Caki2 (cell line): ENCODE measurements around the gene VANGL2. TPM values are rescaled to one million over a fixed set of nuclear protein-coding genes. Genes with fewer than 3 reads are reported as not detected.

Source experiments
- DNase-seq: peaks from one replicate; pipeline ENCODE4 v3.0.0-alpha.2; 2015; ENCODE audit warnings: low read depth
- in situ Hi-C: cut with HindIII; loops from 2 replicates; pipeline ENCODE4 v1.10.0; 2016; ENCODE audit warnings: low sequenced_read_pairs, low pct_unique_long_range_greater_than_20kb, mixed read lengths
- total RNA-seq: library from RNA; depleted of rRNA; stranded (reverse); fragments of >200 nt; shearing (Covaris generic); gene quantifications from 2 replicates; pipeline ENCODE4 v1.2.3, GENCODE V29; 2014; ENCODE audit warnings: low replicate concordance

Gene VANGL2
- total RNA-seq, 1 experiment from 2014 or later = not detected

DNA sequence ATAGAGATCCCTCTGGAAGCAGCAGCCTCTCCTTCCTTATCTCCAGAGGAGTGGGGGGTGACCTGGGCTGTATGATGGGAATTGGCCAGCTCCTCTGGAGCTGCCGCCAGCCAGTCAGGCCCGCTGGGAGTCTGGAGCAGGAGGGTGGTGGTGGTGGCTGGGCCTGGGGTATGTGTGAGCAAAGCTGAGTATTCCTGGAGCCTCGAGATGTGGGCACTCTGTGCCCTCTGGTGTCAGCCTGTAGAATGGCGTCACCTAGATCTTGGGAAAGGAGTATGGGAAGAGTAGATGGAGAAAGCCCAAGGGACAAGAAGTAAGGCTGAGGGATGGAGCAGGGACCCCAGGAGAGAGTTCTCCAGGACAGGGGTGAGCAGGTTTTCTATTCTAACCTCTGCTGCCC is 16.0 kb downstream of the VANGL2 start:
- DNase-seq = peak; percentile 32
- in situ Hi-C loops = no loop called here

DNA sequence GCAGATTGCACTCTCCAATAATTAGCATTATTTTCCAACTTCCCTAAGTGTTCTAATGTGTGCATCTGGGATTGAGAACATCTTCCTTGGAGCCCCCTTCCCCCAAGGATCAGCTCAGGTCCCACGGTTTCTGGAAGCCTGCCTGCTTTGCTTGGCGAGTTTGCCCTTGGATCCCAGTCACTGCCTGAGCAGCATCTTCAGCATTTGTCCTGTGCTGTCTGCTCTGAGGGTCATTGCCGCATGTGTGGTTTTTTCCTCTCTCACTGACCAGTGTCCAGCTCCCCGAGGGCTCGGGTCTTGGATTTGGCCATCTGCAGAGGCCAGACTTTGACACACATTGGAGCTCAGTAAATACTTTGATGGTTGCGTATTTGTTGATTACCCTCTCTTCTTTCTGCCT is 18.1 kb downstream of the VANGL2 start:
- DNase-seq = no peak
- in situ Hi-C loops = no loop called here

GRCh38 chr1:160419150-160419837 is 18.9 kb downstream of the VANGL2 start:
- DNase-seq = no peak
- in situ Hi-C loops = no loop called here

GRCh38 chr1:160419838-160420169 is 19.4 kb downstream of the VANGL2 start:
- no peak for DNase-seq
- in situ Hi-C loops = no loop called here

GRCh38 chr1:160420881-160421842 is 20.8 kb downstream of the VANGL2 start:
- in situ Hi-C loops = no loop called here
- DNase-seq = no peak

DNA sequence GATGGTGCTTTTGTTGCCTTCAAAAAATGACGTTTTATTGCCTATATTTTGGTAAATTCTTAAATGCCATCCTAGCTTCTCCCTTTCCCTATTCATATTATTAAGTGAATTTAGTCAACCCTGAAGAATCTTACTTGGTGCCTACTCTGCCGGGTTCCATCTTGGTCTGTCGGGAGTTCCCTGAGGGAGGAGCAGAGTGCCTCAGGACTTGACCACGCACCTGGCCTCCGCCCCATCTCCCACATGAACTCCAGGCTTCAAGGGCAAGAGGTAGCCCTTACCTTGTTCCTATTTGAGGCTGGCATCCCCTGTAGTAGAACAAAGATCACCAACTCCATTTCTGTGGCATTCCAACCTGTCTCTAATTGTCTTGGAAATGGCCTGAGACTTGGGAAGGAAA is 21.5 kb downstream of the VANGL2 start:
- in situ Hi-C loops = no loop called here
- DNase-seq = no peak

- DNase-seq = no peak
- in situ Hi-C loops = no loop called here
Observed at GRCh38 chr1:160423966-160424365, 23.6 kb downstream of the VANGL2 start.

- in situ Hi-C loops = no loop called here
- DNase-seq = no peak
Observed at GRCh38 chr1:160425847-160426246, 25.5 kb downstream of the VANGL2 start.

DNA sequence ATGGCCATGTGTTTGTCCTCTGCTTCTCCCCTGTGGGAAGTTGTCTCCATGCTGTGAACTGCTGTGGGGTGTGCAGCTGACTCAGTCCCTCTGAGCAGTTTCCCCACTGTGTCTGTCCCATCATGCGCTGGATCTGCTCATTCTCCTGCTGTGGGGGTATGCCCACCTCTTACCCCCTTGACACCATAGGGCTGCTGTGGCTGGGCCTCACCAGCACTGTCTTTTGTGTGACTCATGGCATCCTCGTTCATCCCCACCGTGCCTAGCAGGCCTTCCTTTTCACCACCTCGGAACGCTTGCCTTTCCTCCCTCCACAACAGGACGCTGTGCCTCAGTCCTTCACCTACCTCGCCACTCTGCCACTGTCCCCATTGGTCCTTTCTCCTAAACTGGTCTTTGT is 27.3 kb downstream of the VANGL2 start:
- no peak for DNase-seq
- in situ Hi-C loops = no loop called here

- in situ Hi-C loops = no loop called here
- DNase-seq = no peak
Observed at GRCh38 chr1:160428053-160428452, 27.7 kb downstream of the VANGL2 start.

- DNase-seq = peak; percentile 44
- in situ Hi-C loops = no loop called here
Observed at GRCh38 chr1:160428655-160429054, 28.3 kb downstream of the VANGL2 start.

DNA sequence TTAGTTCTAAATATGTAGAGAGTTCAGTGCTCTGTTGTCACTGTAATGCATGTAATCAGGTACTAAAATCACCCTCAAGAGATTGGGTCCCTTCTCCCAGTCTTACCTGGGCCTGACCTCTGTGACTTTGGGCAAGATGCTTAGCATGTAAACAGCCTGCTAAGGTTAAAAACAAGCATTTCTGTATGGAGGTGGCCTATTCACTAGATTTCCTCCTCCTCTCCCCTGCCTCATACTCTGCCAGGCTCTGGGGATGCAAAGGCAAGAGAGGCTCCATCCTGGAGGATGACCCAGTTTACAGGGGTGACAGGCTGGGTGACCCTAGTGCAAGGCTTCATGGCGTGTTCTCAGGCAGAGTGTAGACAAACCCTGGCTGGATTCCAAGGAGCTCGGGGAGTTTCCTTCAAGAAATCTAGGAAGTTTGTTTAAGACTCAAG is 28.8 kb downstream of the VANGL2 start:
- in situ Hi-C loops = no loop called here
- DNase-seq = no peak

DNA sequence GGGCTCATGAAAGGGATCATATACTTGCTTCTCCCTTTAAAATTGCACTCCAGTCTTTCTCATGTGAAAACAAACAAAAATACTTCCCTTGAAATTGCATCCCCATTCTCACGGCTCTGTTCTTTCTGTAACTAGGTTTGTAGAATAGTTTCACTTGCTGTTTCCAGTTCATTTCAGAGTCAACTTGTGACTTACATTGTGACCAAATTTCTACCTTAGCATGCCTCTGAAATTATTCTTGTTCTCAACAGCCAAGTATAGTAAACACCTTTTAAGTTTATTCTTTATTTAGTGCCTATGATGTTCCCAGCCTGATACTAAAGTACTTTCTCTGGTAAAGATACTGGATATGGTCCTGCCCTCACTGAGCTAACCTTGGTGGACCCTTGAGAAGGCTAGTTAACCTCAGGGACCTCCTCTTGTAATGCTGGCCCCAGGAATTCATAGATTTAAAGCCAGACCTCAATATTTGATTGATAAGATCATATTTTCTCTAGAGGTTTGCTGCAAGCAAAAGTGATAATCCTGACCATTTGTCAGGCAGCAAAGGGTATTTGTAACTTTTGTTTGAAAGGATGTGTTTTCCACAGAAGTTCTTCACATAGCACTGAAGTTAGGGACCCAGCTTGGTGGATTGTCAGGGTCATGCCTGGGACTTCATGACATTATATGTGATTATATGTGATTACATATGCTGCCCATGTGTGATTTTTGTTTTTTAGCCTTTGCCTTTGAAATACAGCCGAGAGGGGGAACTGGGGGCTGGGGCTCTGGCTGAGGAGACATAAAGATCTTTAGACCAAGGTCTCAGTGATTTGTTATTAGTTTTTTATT is 29.6 kb downstream of the VANGL2 start:
- in situ Hi-C loops = no loop called here
- DNase-seq = no peak

DNA sequence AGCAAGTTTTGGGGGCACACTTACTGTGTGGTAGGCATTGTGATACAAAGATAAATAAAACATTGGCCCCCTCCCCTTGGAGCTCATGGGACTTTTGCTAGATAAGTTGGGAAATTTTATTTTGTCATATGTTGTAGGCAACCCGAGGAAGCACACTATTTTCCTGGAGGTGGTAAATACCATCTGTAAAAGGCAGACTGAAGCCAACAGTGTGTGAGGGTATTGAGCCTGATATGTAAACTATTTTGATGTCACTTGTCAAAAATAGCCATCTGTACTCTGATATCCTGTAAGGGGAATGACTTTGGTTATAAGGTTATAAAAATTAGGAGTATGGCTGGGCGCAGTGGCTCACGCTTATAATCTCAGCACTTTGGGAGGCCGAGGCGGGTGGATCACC is 30.6 kb downstream of the VANGL2 start:
- DNase-seq = no peak
- in situ Hi-C loops = no loop called here

DNA sequence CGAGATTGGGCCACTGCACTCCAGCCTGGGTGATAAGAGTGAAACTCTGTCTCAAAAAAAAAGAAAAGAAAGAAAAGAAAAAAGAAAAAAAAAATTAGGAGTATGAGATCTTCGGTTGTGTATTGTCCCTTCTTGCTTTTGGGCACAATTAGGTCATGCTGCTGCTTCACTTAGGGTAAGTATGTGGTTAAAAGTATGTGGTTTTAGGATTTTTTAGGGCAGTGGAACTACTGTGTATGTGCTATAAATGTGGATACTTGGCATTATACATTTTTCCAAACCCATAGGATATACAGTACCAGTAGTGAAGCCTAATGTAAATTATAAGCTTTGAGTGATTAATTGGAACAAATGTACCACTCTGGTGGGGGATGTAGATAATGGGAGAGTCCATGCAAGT is 31.2 kb downstream of the VANGL2 start:
- no peak for DNase-seq
- in situ Hi-C loops = no loop called here

GRCh38 chr1:160432371-160432786 is 32.0 kb downstream of the VANGL2 start:
- no peak for DNase-seq
- in situ Hi-C loops = no loop called here

- in situ Hi-C loops = no loop called here
- no peak for DNase-seq
Observed at GRCh38 chr1:160436966-160437365, 36.6 kb downstream of the VANGL2 start.

DNA sequence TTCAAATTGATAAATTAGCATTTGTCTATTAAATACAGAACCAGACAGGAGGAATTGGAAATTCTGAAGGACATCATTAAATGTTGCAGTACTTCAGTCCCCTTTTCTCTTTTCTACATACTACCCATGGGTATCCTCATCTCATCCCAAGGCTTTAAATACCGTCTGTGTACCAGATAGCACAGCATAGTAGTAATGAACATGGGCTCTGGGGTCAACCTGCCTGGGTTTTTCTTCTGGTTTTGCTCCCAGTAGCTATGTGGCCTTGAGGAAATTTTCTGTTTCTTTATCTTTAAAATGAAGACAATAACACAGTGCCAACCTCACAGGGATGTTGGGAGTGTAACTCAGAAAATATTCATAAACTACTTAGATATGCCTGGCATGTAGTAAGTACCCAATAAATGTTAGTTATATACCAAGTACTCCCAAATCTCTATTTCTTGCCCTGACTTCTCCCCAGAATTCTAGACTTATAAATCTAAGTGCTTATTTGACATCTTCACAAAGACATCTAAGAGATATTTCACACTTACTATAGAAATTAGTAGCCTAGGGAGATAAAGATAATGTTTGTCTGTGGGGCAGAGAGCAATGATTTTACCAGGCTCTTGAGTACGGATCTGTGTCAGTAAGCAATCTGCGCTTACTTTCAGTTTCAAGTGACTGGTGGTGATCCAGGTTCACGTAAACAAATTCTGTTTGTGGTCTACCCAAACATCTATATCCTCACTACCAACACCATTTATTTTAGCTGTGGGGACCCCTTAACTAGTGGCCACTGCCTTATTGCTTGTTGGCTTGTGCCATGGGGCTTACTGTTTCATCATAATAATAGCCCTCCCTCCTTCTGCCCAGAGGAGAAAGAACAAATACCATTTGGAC is 37.3 kb downstream of the VANGL2 start:
- in situ Hi-C loops = no loop called here
- no peak for DNase-seq
